Upper lobe of right lung (tissue), 1 donor: Measurements from ENCODE around the gene SLC16A9. TPM values are rescaled to one million over a fixed set of nuclear protein-coding genes. Genes with fewer than 3 reads are reported as not detected.

Source experiments
- ATAC-seq: fragments of 200-7000 bp; cut with Tn5 transposase; one replicate; pipeline ENCODE4 v1.9.1; 2020; ENCODE audit warnings: mild to moderate bottlenecking, moderate library complexity
- DNase-seq: peaks from one replicate; pipeline ENCODE4 v3.0.0-alpha.2; 2020
- H3K27ac ChIP-seq: fragments of 200-600 bp; one replicate; pipeline ENCODE4 v1.8.0; 2022
- H3K27me3 ChIP-seq: fragments of 200-600 bp; one replicate; pipeline ENCODE4 v1.8.0; 2022; ENCODE audit warnings: mild to moderate bottlenecking
- H3K36me3 ChIP-seq: fragments of 200-600 bp; one replicate; pipeline ENCODE4 v1.8.0; 2022
- H3K4me1 ChIP-seq: fragments of 200-600 bp; one replicate; pipeline ENCODE4 v1.8.0; 2022
- H3K4me3 ChIP-seq: fragments of 200-600 bp; one replicate; pipeline ENCODE4 v1.8.0; 2022; ENCODE audit warnings: mild to moderate bottlenecking
- H3K9me3 ChIP-seq: fragments of 200-600 bp; one replicate; pipeline ENCODE4 v1.8.0; 2022
- CTCF ChIP-seq: fragments of 200-600 bp; IDR thresholded peaks from one replicate; pipeline ENCODE4 v1.8.0; 2022; ENCODE audit warnings: antibody characterized with exemption
- intact Hi-C: fragments of 100-400 bp; cut with DNase I; formaldehyde crosslinking; loops from one replicate; pipeline ENCODE4 v1.11.0; 2022
- total RNA-seq: library from RNA; stranded (reverse); fragmentation: NEBNext Ultra II Directional; extraction: Animal tissue kit (Norgen Biotek cat#: 25700); gene quantifications from one replicate; pipeline ENCODE4 v1.2.1, GENCODE V29; 2021
- donor health status: DM: no; HTN: yes; CAD: no; lungs with severe emphysema.

The SLC16A9 gene
- total RNA-seq, 1 donor from 2014 or later = 1.8 TPM

DNA sequence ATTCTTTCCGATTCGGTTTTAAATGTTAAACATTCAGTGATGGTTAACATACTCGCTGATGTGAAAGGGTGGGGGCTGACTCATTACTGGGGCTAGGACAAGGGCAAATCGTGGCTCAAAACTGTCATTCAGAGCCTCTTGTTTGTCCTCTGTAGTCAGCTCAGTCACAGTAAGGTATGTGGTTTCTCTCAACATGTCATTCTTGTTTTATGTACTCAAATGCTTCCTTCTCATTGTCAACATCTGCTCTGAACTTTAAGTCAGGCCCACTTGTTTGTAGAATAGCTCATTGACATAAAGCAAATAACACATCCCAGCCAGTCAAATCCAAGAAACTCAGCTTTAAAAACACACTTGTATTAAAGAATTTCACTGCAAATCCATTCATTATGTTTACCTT is 7.3 kb downstream of the SLC16A9 start:
- no peaks in the 10 kb centered on the region for H3K9me3 ChIP-seq
- H3K4me3 ChIP-seq = no peak overlapping the region
- intact Hi-C loops = no loop called here
- ATAC-seq = no peak
- H3K4me1 ChIP-seq = no peaks in the 10 kb centered on the region
- TF ChIP-seq CTCF = no peak
- H3K36me3 ChIP-seq = no peaks in the 10 kb centered on the region
- H3K27me3 ChIP-seq = no peaks in the 10 kb centered on the region
- H3K27ac ChIP-seq = no peak overlapping the region
- DNase-seq = no peak

- no peaks in the 10 kb centered on the region for H3K9me3 ChIP-seq
- no peaks in the 10 kb centered on the region for H3K4me1 ChIP-seq
- TF ChIP-seq CTCF = no peak
- H3K4me3 ChIP-seq = no peak overlapping the region
- no peaks in the 10 kb centered on the region for H3K36me3 ChIP-seq
- intact Hi-C loops = no loop called here
- no peaks in the 10 kb centered on the region for H3K27me3 ChIP-seq
- ATAC-seq (no peak), DNase-seq (no peak)
- no peak overlapping the region for H3K27ac ChIP-seq
Observed at GRCh38 chr10:59700709-59701108, 8.9 kb downstream of the SLC16A9 start.

DNA sequence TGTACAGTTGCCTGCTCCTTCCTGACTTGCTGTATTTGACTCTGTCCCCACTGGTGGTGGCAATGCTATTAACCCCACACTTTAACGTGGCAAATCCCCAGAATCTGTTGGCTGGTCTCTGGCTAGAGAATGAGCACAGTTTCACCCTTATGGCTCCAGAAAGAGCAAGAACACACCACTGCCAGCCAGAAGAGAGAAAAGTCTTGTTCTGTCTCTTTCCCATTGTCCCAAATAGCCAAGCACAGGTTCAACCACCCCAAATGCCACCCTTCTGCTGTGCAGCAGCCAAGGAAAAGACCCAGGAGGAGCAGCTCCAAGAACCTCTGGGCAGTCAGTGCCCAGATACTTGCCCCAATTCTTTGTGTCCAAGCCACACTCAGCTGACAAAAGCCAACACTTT is 11.3 kb downstream of the SLC16A9 start:
- no peaks in the 10 kb centered on the region for H3K4me1 ChIP-seq
- H3K27ac ChIP-seq = no peak overlapping the region
- no peak overlapping the region for H3K4me3 ChIP-seq
- intact Hi-C loops = no loop called here
- ATAC-seq (no peak), DNase-seq (no peak)
- TF ChIP-seq CTCF = no peak
- no peaks in the 10 kb centered on the region for H3K27me3 ChIP-seq
- H3K36me3 ChIP-seq = no peaks in the 10 kb centered on the region
- H3K9me3 ChIP-seq = no peaks in the 10 kb centered on the region

- Histone ChIP-seq H3K4me1 (no peaks in the 10 kb centered on the region), H3K36me3 (no peaks in the 10 kb centered on the region), H3K27me3 (no peaks in the 10 kb centered on the region), H3K4me3 (no peak overlapping the region), H3K9me3 (no peaks in the 10 kb centered on the region), H3K27ac (no peak overlapping the region)
- no peak for TF ChIP-seq CTCF
- ATAC-seq (no peak), DNase-seq (no peak)
- intact Hi-C loops = no loop called here
Observed at GRCh38 chr10:59695637-59696036, 14.0 kb downstream of the SLC16A9 start.

DNA sequence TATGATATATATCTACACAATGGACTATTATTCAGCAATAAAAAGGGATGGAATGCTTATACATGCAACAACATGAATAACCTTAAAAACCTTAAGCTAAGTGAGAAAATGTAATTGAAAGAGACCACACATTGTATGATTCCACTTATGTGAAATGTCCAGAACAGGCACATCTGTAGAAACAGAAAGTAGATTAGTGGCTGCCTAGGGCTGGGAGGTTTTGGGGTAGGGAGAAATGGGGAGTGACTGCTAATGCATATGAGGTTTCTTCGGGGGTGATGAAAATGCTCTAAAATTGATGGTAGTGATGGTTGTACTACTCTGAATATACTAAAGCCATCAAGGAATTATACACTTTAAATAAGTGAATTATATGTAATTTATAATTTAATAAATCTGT is 14.7 kb downstream of the SLC16A9 start:
- Histone ChIP-seq H3K4me3 (no peak overlapping the region), H3K36me3 (no peaks in the 10 kb centered on the region), H3K27ac (no peak overlapping the region), H3K27me3 (no peaks in the 10 kb centered on the region), H3K9me3 (no peaks in the 10 kb centered on the region), H3K4me1 (no peaks in the 10 kb centered on the region)
- no peak for ATAC-seq
- intact Hi-C loops = no loop called here
- no peak for TF ChIP-seq CTCF
- no peak for DNase-seq

- Histone ChIP-seq H3K27ac (no peak overlapping the region), H3K4me1 (no peaks in the 10 kb centered on the region), H3K4me3 (no peak overlapping the region), H3K27me3 (no peaks in the 10 kb centered on the region), H3K9me3 (no peaks in the 10 kb centered on the region), H3K36me3 (no peaks in the 10 kb centered on the region)
- no peak for DNase-seq
- ATAC-seq = no peak
- no peak for TF ChIP-seq CTCF
- intact Hi-C loops = no loop called here
Observed at GRCh38 chr10:59692113-59692512, 17.5 kb downstream of the SLC16A9 start.
